Chondrocyte (in vitro differentiated cells): Measurements from ENCODE around the gene DRD3. TPM values are rescaled to one million over a fixed set of nuclear protein-coding genes. Genes with fewer than 3 reads are reported as not detected.

Source experiments
- DNase-seq: peaks from one replicate; pipeline ENCODE4 v3.0.0; 2021; ENCODE audit warnings: mixed read lengths, low spot score
- H3K27ac Mint-ChIP-seq: one replicate; pipeline ENCODE4 v1.8.0; 2021; ENCODE audit warnings: mild to moderate bottlenecking, moderate library complexity, mixed read lengths; ENCODE audit not compliant: unreplicated experiment
- H3K27me3 Mint-ChIP-seq: 2 replicates; pipeline ENCODE4 v1.8.0; 2021; ENCODE audit warnings: low read depth, mixed read lengths
- H3K36me3 Mint-ChIP-seq: 2 replicates; pipeline ENCODE4 v1.8.0; 2021; ENCODE audit warnings: low read depth, mixed read lengths
- H3K4me1 Mint-ChIP-seq: 2 replicates; pipeline ENCODE4 v1.8.0; 2021; ENCODE audit warnings: low read depth, mild to moderate bottlenecking, mixed read lengths
- H3K4me3 Mint-ChIP-seq: one replicate; pipeline ENCODE4 v1.8.0; 2021; ENCODE audit warnings: mild to moderate bottlenecking, moderate library complexity, mixed read lengths; ENCODE audit not compliant: unreplicated experiment
- H3K9me3 Mint-ChIP-seq: 2 replicates; pipeline ENCODE4 v1.8.0; 2021; ENCODE audit warnings: low read depth, mixed read lengths
- total RNA-seq: library from RNA; stranded (reverse); gene quantifications from 3 replicates; pipeline ENCODE4 v1.2.1, GENCODE V29; 2021
- TF ChIP-seq, protein P1 (sequence below): fragments of 200-600 bp; sonication (generic); IDR thresholded peaks from 2 replicates; pipeline ENCODE4 v1.5.0; 2021; ENCODE audit warnings: antibody characterized with exemption, mild to moderate bottlenecking, moderate library complexity

The DRD3 gene
- total RNA-seq, 1 donor from 2014 or later: not detected

DNA sequence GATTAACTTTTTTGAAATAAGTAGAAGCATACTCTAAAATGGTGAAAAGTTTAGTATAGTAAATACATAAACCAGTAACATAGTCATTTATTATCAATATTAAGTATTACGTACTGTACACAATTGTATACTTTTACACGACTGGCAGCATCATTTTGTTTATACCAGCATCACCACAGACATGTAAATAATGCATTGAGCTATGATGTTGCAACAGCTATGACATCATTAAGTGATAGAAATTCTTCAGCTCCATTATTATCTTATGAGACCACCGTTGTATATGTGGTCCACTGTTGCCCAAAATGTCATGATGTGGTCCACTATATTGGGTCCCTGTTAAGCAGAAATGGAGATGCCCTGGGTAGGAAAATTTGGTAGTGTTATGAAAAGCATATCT lies 51.3 kb downstream of the DRD3 start:
- Mint-ChIP-seq H3K4me3 (no peak overlapping the region), H3K36me3 (no peaks in the 10 kb centered on the region), H3K27ac (no peak overlapping the region), H3K9me3 (peaks cover 2% of the 10 kb centered on the region), H3K4me1 (no peaks in the 10 kb centered on the region), H3K27me3 (peaks cover 4% of the 10 kb centered on the region)
- DNase-seq: no peak
- TF ChIP-seq, protein P1, sequence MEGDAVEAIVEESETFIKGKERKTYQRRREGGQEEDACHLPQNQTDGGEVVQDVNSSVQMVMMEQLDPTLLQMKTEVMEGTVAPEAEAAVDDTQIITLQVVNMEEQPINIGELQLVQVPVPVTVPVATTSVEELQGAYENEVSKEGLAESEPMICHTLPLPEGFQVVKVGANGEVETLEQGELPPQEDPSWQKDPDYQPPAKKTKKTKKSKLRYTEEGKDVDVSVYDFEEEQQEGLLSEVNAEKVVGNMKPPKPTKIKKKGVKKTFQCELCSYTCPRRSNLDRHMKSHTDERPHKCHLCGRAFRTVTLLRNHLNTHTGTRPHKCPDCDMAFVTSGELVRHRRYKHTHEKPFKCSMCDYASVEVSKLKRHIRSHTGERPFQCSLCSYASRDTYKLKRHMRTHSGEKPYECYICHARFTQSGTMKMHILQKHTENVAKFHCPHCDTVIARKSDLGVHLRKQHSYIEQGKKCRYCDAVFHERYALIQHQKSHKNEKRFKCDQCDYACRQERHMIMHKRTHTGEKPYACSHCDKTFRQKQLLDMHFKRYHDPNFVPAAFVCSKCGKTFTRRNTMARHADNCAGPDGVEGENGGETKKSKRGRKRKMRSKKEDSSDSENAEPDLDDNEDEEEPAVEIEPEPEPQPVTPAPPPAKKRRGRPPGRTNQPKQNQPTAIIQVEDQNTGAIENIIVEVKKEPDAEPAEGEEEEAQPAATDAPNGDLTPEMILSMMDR: no peak

DNA sequence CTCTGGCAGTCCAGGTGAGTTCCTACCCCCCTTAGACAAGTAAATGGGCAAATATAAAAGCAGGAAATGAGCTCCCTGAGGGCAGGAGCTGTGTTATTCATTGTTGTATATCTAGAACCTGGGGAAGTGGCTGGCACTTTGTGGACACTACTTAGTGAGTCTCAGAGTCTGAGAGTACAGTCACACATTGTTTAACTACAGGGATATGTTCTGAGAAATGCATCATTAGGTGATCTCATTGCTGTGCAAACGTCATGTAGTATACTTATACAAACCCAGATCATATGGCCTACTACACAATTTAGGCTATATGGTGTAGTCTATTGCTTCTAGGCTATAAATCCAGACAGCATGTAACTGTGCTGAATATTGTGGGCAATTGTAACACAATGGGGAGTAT lies 52.4 kb downstream of the DRD3 start:
- H3K27ac Mint-ChIP-seq: no peak overlapping the region
- H3K4me1 Mint-ChIP-seq: peaks cover 4% of the 10 kb centered on the region

DNA sequence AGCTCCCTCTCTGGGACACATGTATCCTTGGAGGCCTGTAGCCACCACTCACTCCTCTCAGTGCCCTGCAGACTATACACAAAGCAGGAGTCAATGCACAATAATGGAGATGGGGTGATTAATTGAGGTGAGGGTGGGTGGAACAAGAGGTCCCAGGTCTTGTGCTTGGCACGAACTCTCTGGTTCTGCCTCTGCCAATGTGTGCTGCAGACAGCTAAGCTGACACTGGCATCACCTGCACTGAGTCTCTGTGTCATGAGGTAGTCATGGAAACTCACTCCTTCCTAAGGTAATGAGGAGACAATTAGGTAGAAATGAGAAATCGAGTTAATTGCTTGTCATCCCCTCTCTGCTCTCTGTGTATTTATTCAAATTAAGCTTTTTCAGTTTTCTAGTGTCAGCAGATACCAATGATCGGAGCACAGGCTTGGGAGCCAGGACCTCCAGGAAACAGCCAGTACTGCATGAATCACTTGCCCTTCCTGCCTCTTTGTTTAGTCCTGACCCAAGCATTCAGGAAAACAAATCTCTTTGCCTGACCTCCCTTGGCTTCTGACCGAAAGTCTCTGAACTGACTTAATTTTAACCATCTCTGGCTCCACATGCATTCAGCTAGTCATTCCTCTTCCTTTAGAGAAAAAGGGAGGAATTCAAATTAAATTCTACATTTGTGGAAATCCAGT lies 56.7 kb downstream of the DRD3 start:
- TF ChIP-seq, protein P1: no peak
- H3K4me3 Mint-ChIP-seq: no peak overlapping the region
- H3K27ac Mint-ChIP-seq: no peak overlapping the region
- no peaks in the 10 kb centered on the region for H3K27me3 Mint-ChIP-seq
- H3K9me3 Mint-ChIP-seq: no peaks in the 10 kb centered on the region
- no peak for DNase-seq
- H3K36me3 Mint-ChIP-seq: no peaks in the 10 kb centered on the region
- peaks cover 4% of the 10 kb centered on the region for H3K4me1 Mint-ChIP-seq

More for the DNA sequence above, 52.4 kb downstream of the DRD3 start:
- Mint-ChIP-seq H3K9me3 (no peaks in the 10 kb centered on the region), H3K27me3 (no peaks in the 10 kb centered on the region), H3K36me3 (no peaks in the 10 kb centered on the region), H3K4me3 (no peak overlapping the region)
- TF ChIP-seq, protein P1: no peak
- DNase-seq: no peak

DNA sequence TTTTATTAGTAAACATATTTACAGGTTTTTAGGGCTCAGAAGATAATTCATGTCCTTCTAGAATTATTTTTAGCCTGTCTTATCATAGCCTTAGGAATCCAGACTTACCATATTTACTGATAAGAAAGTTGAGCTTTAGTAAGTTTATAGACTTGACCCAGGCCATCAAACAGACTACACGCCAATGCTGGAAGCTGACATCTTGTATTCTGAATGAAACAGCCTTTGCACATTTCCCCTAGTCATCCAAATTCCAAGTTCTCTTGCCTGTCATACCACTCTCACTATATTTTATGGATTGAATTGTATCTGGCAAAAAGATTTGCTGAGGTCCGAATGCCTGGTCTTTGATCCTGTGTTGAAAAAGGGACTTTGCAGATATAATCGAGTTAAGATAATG lies 58.6 kb downstream of the DRD3 start:
- TF ChIP-seq, protein P1: no peak
- DNase-seq: no peak
- Mint-ChIP-seq H3K9me3 (peaks cover 2% of the 10 kb centered on the region), H3K36me3 (no peaks in the 10 kb centered on the region), H3K4me1 (peaks cover 4% of the 10 kb centered on the region), H3K27me3 (no peaks in the 10 kb centered on the region), H3K4me3 (no peak overlapping the region), H3K27ac (no peak overlapping the region)

DNA sequence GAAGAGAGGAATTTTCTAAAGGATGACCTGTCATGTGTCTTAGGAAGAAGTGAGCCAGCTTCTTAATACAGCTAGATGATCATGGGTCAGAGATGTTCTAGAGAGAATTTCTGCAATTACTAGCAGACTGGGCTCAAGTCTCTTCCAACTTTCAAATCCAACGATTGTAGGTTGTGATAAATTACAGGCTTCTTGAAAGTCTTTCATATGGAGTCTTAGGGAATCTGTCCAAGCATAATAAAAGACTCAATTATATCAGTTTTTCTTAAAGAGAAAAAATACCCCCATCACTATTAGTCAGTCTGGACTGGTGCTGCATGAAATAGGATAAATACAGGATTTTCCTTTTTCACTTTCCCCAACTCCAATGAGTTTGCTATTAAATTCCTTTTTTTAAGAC lies 59.1 kb downstream of the DRD3 start:
- Mint-ChIP-seq H3K9me3 (peaks cover 2% of the 10 kb centered on the region), H3K4me1 (peaks cover 4% of the 10 kb centered on the region), H3K27me3 (no peaks in the 10 kb centered on the region), H3K4me3 (no peak overlapping the region), H3K36me3 (no peaks in the 10 kb centered on the region), H3K27ac (no peak overlapping the region)
- TF ChIP-seq, protein P1: no peak
- DNase-seq: no peak
